Measurements from ENCODE around the gene MEIOC. TPM values are rescaled to one million over a fixed set of nuclear protein-coding genes. Genes with fewer than 3 reads are reported as not detected.
"Not testable (repeated sequence)": the region's sequence is repeated elsewhere in the genome, so short reads cannot be mapped to it uniquely, and the experiment has no call there.

The MEIOC gene
- polyA plus RNA-seq, 1 experiment: 0.26 TPM

DNA sequence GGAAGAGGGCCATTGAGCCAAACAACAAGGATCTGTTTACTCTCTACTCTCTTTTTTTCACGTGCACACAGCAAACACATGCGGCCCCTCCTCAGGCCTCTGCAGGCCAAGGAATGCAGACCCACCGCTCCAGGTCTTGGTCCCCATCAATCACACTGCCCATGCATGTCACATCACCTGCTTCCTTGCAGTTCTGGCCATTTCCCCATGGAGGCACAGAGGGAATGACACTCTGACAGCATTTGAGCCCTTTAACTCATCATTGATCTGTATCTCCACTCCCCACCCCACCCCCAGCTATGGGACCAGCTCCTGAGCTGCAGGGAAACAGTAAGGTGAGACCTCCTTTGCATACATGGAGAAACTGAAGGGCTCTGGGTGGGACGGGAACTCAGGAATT is 45.9 kb upstream of the MEIOC start:
- H3K27me3 ChIP-seq (ENCODE audit: control insufficient read depth, insufficient read depth, low read length): no peaks in the 10 kb centered on the region
- ChIA-PET POLR2A (interaction anchor here (0.9 kb wide), 1 partner anchor 77 kb away, joined by 4 read pairs; no protein-coding TSS in a partner anchor), CTCF (interaction anchor here (0.9 to 2.7 kb wide), 6 partner anchors 10 to 87 kb away, joined by 3 to 11 read pairs (median 3); no protein-coding TSS in a partner anchor)
- DNase-seq (ENCODE audit: low read depth): no peak
- no peaks in the 10 kb centered on the region for H3K36me3 ChIP-seq (ENCODE audit: control insufficient read depth, insufficient read depth, low read length)
- no peak overlapping the region for H3K4me3 ChIP-seq (ENCODE audit: low read depth, low read length)
- TF ChIP-seq, protein P1, sequence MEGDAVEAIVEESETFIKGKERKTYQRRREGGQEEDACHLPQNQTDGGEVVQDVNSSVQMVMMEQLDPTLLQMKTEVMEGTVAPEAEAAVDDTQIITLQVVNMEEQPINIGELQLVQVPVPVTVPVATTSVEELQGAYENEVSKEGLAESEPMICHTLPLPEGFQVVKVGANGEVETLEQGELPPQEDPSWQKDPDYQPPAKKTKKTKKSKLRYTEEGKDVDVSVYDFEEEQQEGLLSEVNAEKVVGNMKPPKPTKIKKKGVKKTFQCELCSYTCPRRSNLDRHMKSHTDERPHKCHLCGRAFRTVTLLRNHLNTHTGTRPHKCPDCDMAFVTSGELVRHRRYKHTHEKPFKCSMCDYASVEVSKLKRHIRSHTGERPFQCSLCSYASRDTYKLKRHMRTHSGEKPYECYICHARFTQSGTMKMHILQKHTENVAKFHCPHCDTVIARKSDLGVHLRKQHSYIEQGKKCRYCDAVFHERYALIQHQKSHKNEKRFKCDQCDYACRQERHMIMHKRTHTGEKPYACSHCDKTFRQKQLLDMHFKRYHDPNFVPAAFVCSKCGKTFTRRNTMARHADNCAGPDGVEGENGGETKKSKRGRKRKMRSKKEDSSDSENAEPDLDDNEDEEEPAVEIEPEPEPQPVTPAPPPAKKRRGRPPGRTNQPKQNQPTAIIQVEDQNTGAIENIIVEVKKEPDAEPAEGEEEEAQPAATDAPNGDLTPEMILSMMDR (IDR thresholded peaks at IDR 0.05; ENCODE audit: insufficient read depth, low read depth, low read length): no peak

DNA sequence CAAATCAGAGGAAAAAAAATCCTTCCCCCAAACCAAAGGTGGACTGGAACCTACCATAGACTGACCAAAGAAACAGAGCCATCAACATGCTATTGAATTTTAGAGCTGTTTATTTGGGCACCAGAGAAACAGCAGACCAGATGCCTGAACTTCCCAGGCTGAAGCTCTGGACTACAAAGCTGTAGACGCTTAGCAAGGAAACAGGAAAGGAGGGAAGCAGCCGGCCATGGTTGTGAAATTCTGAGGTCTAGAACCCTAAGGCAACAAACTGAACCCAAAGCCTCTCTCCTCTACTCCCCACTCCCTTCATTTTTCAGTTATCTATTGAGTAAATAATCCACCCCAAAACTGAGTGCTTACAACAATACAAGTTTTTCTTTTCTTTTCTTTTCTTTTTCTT is 45.4 kb upstream of the MEIOC start:
- ChIA-PET POLR2A (interaction anchor here (0.9 kb wide), 1 partner anchor 77 kb away, joined by 4 read pairs; no protein-coding TSS in a partner anchor), CTCF (interaction anchor here (0.9 to 2.7 kb wide), 6 partner anchors 9 to 87 kb away, joined by 3 to 11 read pairs (median 3); no protein-coding TSS in a partner anchor)
- Histone ChIP-seq H3K4me3 (ENCODE audit: low read depth, low read length) (no peak overlapping the region), H3K36me3 (ENCODE audit: control insufficient read depth, insufficient read depth, low read length) (no peaks in the 10 kb centered on the region), H3K27me3 (ENCODE audit: control insufficient read depth, insufficient read depth, low read length) (no peaks in the 10 kb centered on the region)
- TF ChIP-seq, protein P1 (IDR thresholded peaks at IDR 0.05; ENCODE audit: insufficient read depth, low read depth, low read length): no peak
- no peak for DNase-seq (ENCODE audit: low read depth)

DNA sequence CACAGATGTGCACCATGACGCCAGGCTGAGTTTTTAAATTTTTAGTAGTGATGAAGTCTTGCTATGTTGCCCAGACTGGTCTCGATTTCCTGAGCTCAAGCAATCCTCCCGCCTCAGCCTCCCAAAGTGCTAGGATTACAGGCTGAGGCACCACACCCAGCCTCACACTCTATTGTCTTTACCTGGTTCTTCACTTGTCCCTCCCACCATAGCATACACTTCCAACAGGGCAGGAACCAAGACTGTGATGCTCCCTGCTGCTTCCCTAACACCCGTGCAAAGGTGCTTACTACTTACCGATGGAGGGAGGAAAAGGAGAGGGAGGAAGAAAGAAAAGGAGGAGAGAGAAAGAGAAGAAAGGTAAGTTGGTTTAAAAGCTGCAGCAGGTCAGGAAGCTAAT is 41.4 kb upstream of the MEIOC start:
- no peaks in the 10 kb centered on the region for H3K36me3 ChIP-seq (ENCODE audit: control insufficient read depth, insufficient read depth, low read length)
- POLR2A ChIA-PET: no interaction called here
- H3K27me3 ChIP-seq (ENCODE audit: control insufficient read depth, insufficient read depth, low read length): peaks cover 4% of the 10 kb centered on the region; the same call in 1 of the 2 replicates
- DNase-seq (ENCODE audit: low read depth): no peak
- CTCF ChIA-PET: interaction anchor here (1.0 to 1.4 kb wide), 2 partner anchors 10 to 22 kb away, joined by 3 to 4 read pairs; no protein-coding TSS in a partner anchor
- H3K4me3 ChIP-seq (ENCODE audit: low read depth, low read length): no peak overlapping the region
- TF ChIP-seq, protein P1 (IDR thresholded peaks at IDR 0.05; ENCODE audit: insufficient read depth, low read depth, low read length): no peak

DNA sequence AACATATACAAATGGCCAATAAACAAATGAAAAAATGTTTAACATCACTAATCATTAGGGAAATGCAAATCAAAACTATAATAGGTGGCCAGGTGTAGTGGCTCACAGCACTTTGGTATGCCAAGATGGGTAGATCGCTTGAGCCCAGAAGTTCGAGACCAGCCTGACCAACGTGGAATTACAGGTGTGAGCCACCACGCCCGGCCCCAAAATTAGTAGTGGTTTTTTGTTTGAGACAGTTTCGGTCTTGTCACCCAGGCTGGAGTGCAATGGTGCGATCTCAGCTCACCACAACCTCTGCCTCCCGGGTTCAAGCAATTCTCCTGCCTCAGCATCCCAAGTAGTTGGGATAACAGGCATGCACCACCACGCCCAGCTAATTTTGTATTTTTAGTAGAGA is 37.6 kb upstream of the MEIOC start:
- DNase-seq (ENCODE audit: low read depth); POLR2A ChIA-PET; H3K27me3 ChIP-seq (ENCODE audit: control insufficient read depth, insufficient read depth, low read length); H3K4me3 ChIP-seq (ENCODE audit: low read depth, low read length); H3K36me3 ChIP-seq (ENCODE audit: control insufficient read depth, insufficient read depth, low read length): not testable (repeated sequence)
- CTCF ChIA-PET: interaction anchor here (0.8 to 2.3 kb wide), 4 partner anchors 8 to 75 kb away, joined by 3 to 11 read pairs (median 4); no protein-coding TSS in a partner anchor

DNA sequence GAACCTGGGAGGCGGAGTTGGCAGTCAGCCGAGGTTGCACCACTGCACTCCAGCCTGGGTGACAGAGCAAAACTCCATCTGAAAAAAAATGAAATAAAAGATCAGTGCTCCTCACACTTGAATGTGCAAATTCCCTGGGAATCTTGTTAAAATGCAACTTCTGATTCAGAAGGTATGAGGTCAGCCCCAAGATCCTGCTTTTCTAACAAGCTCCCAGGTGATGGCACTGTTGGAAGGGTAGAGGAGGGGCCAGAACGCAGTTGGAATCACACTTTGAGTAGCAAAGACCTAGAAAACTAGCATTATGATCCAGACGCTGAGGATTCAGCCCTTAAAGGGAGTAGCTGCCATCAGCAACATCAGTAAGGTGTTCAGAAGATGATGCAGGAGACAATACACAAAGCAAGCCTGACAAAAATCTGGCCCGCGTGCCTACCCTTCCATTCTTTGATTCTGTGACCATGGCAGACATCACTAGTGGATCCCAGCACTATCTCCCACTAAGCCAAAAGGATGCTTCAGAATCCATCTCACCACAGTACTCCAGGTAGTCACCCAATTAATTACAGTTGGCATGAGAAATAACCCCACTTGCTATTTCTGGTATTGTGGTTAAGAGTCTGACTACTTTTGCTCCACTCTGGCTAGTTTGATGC is 33.1 kb upstream of the MEIOC start:
- POLR2A ChIA-PET: no interaction called here
- DNase-seq (ENCODE audit: low read depth): no peak
- TF ChIP-seq, protein P1 (IDR thresholded peaks at IDR 0.05; ENCODE audit: insufficient read depth, low read depth, low read length): no peak
- no peaks in the 10 kb centered on the region for H3K27me3 ChIP-seq (ENCODE audit: control insufficient read depth, insufficient read depth, low read length)
- no peak overlapping the region for H3K4me3 ChIP-seq (ENCODE audit: low read depth, low read length)
- CTCF ChIA-PET: interaction anchor here (1.6 to 14.7 kb wide), 3 partner anchors 28 to 100 kb away, joined by 3 to 151 read pairs (median 5); no protein-coding TSS in a partner anchor
- H3K36me3 ChIP-seq (ENCODE audit: control insufficient read depth, insufficient read depth, low read length): no peaks in the 10 kb centered on the region
